MM.1S (cell line): Measurements from ENCODE around the gene GRB7.
"Not testable (repeated sequence)": the region's sequence is repeated elsewhere in the genome, so short reads cannot be mapped to it uniquely, and the experiment has no call there.

Experiments
- EZH2 ChIP-seq: fragments of 300-600 bp; sonication (generic); optimal IDR thresholded peaks from 2 replicates; pipeline ENCODE3; 2017; ENCODE audit warnings: low read depth, mild to moderate bottlenecking, antibody characterized with exemption, low read length, mixed read lengths
- EZH2phosphoT487 ChIP-seq: fragments of 300-600 bp; sonication (generic); IDR thresholded peaks from 2 replicates; pipeline ENCODE4 v1.6.1; 2018; ENCODE audit warnings: antibody characterized with exemption, low read length
- TF ChIP-seq, protein P1 (sequence below): fragments of 300-600 bp; sonication (generic); IDR thresholded peaks from 2 replicates; pipeline ENCODE4 v1.5.1; 2016; ENCODE audit warnings: antibody characterized with exemption, low read length, mixed read lengths

DNA sequence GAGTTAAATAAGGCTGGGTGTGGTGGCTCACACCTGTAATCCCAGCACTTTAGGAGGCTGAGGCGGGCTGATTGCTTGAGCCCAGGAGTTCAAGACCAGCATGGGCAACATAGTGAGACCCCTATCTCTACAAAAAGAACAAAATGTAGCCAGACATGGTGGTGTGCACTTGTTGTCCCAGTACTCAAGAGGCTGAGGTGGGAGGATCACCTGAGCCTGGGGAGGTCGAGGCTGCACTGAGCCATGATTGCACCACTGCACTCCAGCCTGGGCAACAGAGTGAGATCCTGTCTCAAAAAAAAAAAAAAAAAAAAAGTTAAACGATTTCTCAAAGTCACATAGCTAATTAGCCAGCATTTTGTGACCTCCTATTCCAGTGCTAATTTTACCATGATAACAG lies 26.4 kb downstream of the GRB7 start:
- TF ChIP-seq, protein P1, sequence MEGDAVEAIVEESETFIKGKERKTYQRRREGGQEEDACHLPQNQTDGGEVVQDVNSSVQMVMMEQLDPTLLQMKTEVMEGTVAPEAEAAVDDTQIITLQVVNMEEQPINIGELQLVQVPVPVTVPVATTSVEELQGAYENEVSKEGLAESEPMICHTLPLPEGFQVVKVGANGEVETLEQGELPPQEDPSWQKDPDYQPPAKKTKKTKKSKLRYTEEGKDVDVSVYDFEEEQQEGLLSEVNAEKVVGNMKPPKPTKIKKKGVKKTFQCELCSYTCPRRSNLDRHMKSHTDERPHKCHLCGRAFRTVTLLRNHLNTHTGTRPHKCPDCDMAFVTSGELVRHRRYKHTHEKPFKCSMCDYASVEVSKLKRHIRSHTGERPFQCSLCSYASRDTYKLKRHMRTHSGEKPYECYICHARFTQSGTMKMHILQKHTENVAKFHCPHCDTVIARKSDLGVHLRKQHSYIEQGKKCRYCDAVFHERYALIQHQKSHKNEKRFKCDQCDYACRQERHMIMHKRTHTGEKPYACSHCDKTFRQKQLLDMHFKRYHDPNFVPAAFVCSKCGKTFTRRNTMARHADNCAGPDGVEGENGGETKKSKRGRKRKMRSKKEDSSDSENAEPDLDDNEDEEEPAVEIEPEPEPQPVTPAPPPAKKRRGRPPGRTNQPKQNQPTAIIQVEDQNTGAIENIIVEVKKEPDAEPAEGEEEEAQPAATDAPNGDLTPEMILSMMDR, result not testable (repeated sequence)
- not testable (repeated sequence) for TF ChIP-seq EZH2, EZH2phosphoT487
